Pericardium fibroblast (primary cell): ENCODE measurements around the gene DYNLL2. TPM values are rescaled to one million over a fixed set of nuclear protein-coding genes. Genes with fewer than 3 reads are reported as not detected.

Experiments used
- total RNA-seq: library from RNA; depleted of rRNA; stranded (reverse); fragments of >200 nt; gene quantifications from 2 replicates; pipeline ENCODE4 v1.2.3, GENCODE V29; 2015

DYNLL2 gene
- 9.7 TPM in 2 replicates for total RNA-seq

GRCh38 chr17:58082870-58083490 lies at the start of gene DYNLL2:
Gene DYNLL2 (plus strand): TSS chr17:58083419. CDS start chr17:58087091, 3,672 bp downstream.

Other genes with a start within 250 kb of the DYNLL2 start
- 9.1 and 9.9 TPM in 2 replicates for gene MRPS23, start 233.4 kb upstream of the DYNLL2 start, total RNA-seq
- gene CUEDC1, start 128.0 kb upstream of the DYNLL2 start, total RNA-seq, result 21.6 and 33.4 TPM in 2 replicates
- 31.5 and 44.8 TPM in 2 replicates for gene VEZF1, start 95.2 kb upstream of the DYNLL2 start, total RNA-seq
- gene SRSF1, start 76.2 kb upstream of the DYNLL2 start, total RNA-seq, result 63.1 and 138 TPM in 2 replicates
- gene OR4D1, start 65.0 kb downstream of the DYNLL2 start, total RNA-seq, result not detected in 2 replicates
- not detected in 2 replicates for gene OR4D2, start 83.6 kb downstream of the DYNLL2 start, total RNA-seq
- gene EPX, start 109.3 kb downstream of the DYNLL2 start, total RNA-seq, result not detected in 2 replicates
- gene MKS1, start 135.8 kb downstream of the DYNLL2 start, total RNA-seq, result 6.2 and 11.3 TPM in 2 replicates
- gene LPO, start 155.2 kb downstream of the DYNLL2 start, total RNA-seq, result not detected in 2 replicates
- not detected in 2 replicates for gene MPO, start 197.5 kb downstream of the DYNLL2 start, total RNA-seq
- gene TSPOAP1, start 245.4 kb downstream of the DYNLL2 start, total RNA-seq, result under 0.01 and 0.43 TPM in 2 replicates